A549 (cell line): ENCODE results near the gene HOXA7.
A peak's percentile ranks its signal among the peaks of the same experiment; 100 is the strongest.

ENCODE experiments used
- CEBPB ChIP-seq, 2 experiments: fragments of >200 bp in 1 of 2; sonication (Bioruptor Twin) in 1 of 2; formaldehyde crosslinking in 1 of 2; IDR thresholded peaks; 2 replicates each; pipeline ENCODE4 v1.6.1; 2012 to 2016
- CTCF ChIP-seq: fragments of >200 bp; sonication (Bioruptor Twin); formaldehyde crosslinking; IDR thresholded peaks from 3 replicates; pipeline ENCODE4 v1.5.1; 2016
- EP300 ChIP-seq, 2 experiments: fragments of >200 bp; sonication (Bioruptor Twin); formaldehyde crosslinking; IDR thresholded peaks; 2 replicates in 1 of 2; 3 replicates in 1 of 2; pipeline ENCODE4 v1.6.1; 2016 to 2017
- JUN ChIP-seq, 2 experiments: fragments of >200 bp; sonication (Bioruptor Twin); formaldehyde crosslinking; IDR thresholded peaks; 2 replicates in 1 of 2; 3 replicates in 1 of 2; pipeline ENCODE4 v1.6.1; 2016 to 2017
- JUNB ChIP-seq: fragments of >200 bp; sonication (Bioruptor Twin); formaldehyde crosslinking; IDR thresholded peaks from 2 replicates; pipeline ENCODE4 v1.6.1; 2016
- KDM1A ChIP-seq: fragments of 200-600 bp; sonication (generic); IDR thresholded peaks from 2 replicates; pipeline ENCODE4 v1.6.1; 2016; ENCODE audit warnings: low read depth, mild to moderate bottlenecking
- MAX ChIP-seq: IDR thresholded peaks from 2 replicates; pipeline ENCODE4 v1.6.1; 2012
- MYC ChIP-seq: IDR thresholded peaks from 2 replicates; pipeline ENCODE4 v1.6.1; 2012; ENCODE audit warnings: mild to moderate bottlenecking, inconsistent platforms, low read length, improper control_type of control experiment, borderline replicate concordance
- PBX3 ChIP-seq: IDR thresholded peaks from 2 replicates; pipeline ENCODE4 v1.6.1; 2012
- PHF8 ChIP-seq: fragments of 200-600 bp; sonication (generic); IDR thresholded peaks from 2 replicates; pipeline ENCODE4 v1.6.1; 2016; ENCODE audit warnings: low read depth, mild to moderate bottlenecking, antibody characterized with exemption, moderate library complexity, borderline replicate concordance
- POLR2A ChIP-seq: IDR thresholded peaks from 2 replicates; pipeline ENCODE4 v1.6.1; 2012; ENCODE audit warnings: mild to moderate bottlenecking, low read length
- RAD21 ChIP-seq, 2 experiments: fragments of >200 bp in 1 of 2; sonication (Bioruptor Twin) in 1 of 2; formaldehyde crosslinking in 1 of 2; IDR thresholded peaks in 1 of 2; conservative IDR thresholded peaks in 1 of 2; 2 replicates in 1 of 2; 3 replicates in 1 of 2; pipeline ENCODE4 v1.6.1; 2012 to 2018; ENCODE audit warnings: inconsistent platforms in 1 of 2
- TP53 ChIP-seq: fragments of 250-450 bp; sonication (Bioruptor Pico); IDR thresholded peaks from 2 replicates; pipeline ENCODE4 v1.5.0; 2021; ENCODE audit warnings: mild to moderate bottlenecking, moderate library complexity
- USF2 ChIP-seq: fragments of 450-650 bp; IDR thresholded peaks from 2 replicates; pipeline ENCODE4 v1.6.1; 2014; ENCODE audit warnings: antibody characterized with exemption

GRCh38 chr7:27160546-27161213 is 4.2 kb upstream of the HOXA7 start:
- TF ChIP-seq TP53 (CRISPR knock-in tag) (no peak), CEBPB (IDR thresholded peaks at IDR 0.05) (no peak), JUNB (no peak), MYC (no peak), POLR2A (no peak), CTCF (peak; percentile 93), MAX (peak; percentile 61), KDM1A (no peak), EP300 (IDR thresholded peaks at IDR 0.05) (no peak), PBX3 (no peak), RAD21 (conservative IDR thresholded peaks at IDR 0.05 in 1 of 2, IDR thresholded peaks at IDR 0.05 in 1 of 2) (peak; percentile 91 to 95), PHF8 (no peak), JUN (IDR thresholded peaks at IDR 0.05) (no peak), USF2 (no peak)
